Naive B cell (primary cell): Measurements from ENCODE around the gene VIPR2. TPM values are rescaled to one million over a fixed set of nuclear protein-coding genes. Genes with fewer than 3 reads are reported as not detected.
"Not testable (repeated sequence)": the region's sequence is repeated elsewhere in the genome, so short reads cannot be mapped to it uniquely, and the experiment has no call there.

Experiments used
- ATAC-seq, 2 donors: fragments of 150-1000 bp; cut with Tn5 transposase; 2 replicates each; pipeline ENCODE4 v1.10.0; 2021; ENCODE audit warnings: low read depth in 2 of 2, mild to moderate bottlenecking in 2 of 2, moderate library complexity in 2 of 2
- DNase-seq: peaks from one replicate; pipeline ENCODE4 v3.0.0; 2022
- H3K27ac Mint-ChIP-seq, 6 donors: one replicate each; pipeline ENCODE4 v1.8.0; 2020 to 2022; ENCODE audit warnings: mild to moderate bottlenecking in 6 of 6, mixed read lengths in 6 of 6, moderate library complexity in 5 of 6, inconsistent platforms in 2 of 6
- H3K27me3 Mint-ChIP-seq, 3 donors: one replicate each; pipeline ENCODE4 v1.8.0; 2021 to 2022; ENCODE audit warnings: mixed read lengths in 3 of 3, mild to moderate bottlenecking in 1 of 3
- H3K36me3 Mint-ChIP-seq, 2 donors: one replicate each; pipeline ENCODE4 v1.8.0; 2020 to 2022; ENCODE audit warnings: mixed read lengths in 2 of 2, inconsistent platforms in 1 of 2, mild to moderate bottlenecking in 1 of 2
- H3K4me1 Mint-ChIP-seq, 3 donors: one replicate each; pipeline ENCODE4 v1.8.0; 2020 to 2022; ENCODE audit warnings: mixed read lengths in 3 of 3, inconsistent platforms in 1 of 3, mild to moderate bottlenecking in 1 of 3, moderate library complexity in 1 of 3
- H3K4me3 Mint-ChIP-seq, 8 donors: one replicate each; pipeline ENCODE4 v1.8.0; 2020 to 2022; ENCODE audit warnings: mild to moderate bottlenecking in 8 of 8, mixed read lengths in 8 of 8, moderate library complexity in 8 of 8, inconsistent platforms in 2 of 8
- H3K9me3 Mint-ChIP-seq, 7 donors: one replicate each; pipeline ENCODE4 v1.8.0; 2020 to 2022; ENCODE audit warnings: mixed read lengths in 7 of 7, mild to moderate bottlenecking in 5 of 7, inconsistent platforms in 2 of 7, moderate library complexity in 1 of 7
- polyA plus RNA-seq, 6 donors: library from polyadenylated mRNA; unstranded; fragments of 300-500 nt; fragmentation: Illumina TruSeq; gene quantifications; one replicate each; pipeline ENCODE4 v1.2.3, GENCODE V29; 2021; ENCODE audit warnings: low read depth in 6 of 6

VIPR2 gene
- polyA plus RNA-seq, 6 donors from 2014 or later, result not detected

DNA sequence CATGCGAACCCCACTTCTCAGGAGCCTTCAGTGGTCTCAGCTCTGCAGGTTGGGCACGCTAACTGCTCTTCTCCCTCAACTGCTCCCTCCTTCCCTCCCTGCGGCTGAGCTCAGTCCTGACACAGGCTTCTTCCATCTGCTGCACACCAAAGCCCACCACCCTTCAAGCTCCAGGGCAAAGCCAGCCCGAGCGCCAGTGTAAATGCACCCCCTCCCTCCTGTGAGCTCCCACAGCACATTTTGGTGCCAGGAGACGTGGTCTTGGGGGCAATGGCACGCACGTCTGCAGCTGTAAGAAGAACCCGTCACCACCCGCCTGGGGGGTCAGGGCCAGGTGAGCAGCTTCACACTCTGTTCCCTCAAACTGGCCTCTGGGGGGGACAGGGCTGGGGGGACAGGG is 15.9 kb downstream of the VIPR2 start:
- Mint-ChIP-seq H3K27ac (peak overlapping the region in 1 of 6 donors; percentile 48), H3K36me3 (no peaks in the 10 kb centered on the region), H3K9me3 (peaks cover 0 to 1% (median 0%) of the 10 kb centered on the region in 7 donors), H3K4me1 (peaks cover 0 to 3% (median 0%) of the 10 kb centered on the region in 3 donors), H3K4me3 (no peak overlapping the region), H3K27me3 (peaks cover 10 to 17% (median 15%) of the 10 kb centered on the region in 3 donors)
- ATAC-seq (no peak), DNase-seq (no peak)

DNA sequence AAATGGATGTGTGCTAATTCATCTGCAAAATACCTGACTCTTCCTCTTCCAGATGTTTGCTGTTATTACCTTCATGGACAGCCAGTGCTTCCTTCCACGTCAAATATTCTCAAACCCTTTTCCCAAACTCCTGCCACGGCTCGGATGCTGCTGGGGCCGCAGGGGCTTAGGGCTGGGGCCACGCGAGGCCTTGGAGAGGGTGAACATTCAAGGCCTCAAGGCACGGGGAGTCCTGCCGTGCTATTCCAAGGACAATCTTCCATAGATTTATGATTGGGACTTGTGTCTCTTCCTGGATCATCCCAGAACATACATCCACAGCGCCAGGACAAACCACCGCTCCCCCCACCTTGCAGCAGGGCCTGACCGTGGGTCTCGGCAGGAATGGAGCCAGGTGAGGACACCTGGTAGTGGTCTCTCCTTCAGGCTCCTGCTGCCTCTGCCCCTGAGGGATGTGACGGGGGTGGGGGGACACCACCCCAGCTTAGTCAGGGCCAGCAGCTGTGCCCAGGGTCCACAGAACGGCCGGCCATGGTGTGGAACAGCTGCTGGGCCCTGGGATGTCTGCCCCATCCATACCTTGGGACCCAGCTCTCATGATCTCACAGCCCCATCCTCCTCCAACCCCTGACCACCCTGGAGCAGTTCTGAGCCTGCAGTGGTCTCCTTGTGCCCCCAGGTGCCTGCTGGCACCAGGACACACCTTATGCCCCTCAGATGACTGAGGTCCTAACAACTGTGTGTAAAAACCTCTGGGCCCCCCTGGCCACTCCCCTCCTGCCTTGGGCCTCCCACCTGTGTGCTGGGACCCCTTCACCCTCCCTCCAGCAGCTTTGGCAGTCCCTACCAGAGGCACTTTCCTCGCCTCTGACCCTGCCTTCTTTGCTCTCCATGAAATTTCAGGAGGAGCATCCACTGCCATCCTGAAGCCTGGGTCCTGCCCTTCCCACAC is 16.7 kb downstream of the VIPR2 start:
- H3K27me3 Mint-ChIP-seq, result peaks cover 10 to 21% (median 17%) of the 10 kb centered on the region in 3 donors
- no peak overlapping the region for H3K4me3 Mint-ChIP-seq
- no peaks in the 10 kb centered on the region for H3K36me3 Mint-ChIP-seq
- H3K4me1 Mint-ChIP-seq, result peaks cover 0 to 3% (median 0%) of the 10 kb centered on the region in 3 donors
- peak overlapping the region in 1 of 6 donors; percentile 60 for H3K27ac Mint-ChIP-seq
- peaks cover 0 to 8% (median 0%) of the 10 kb centered on the region in 7 donors for H3K9me3 Mint-ChIP-seq
- DNase-seq (no peak), ATAC-seq (no peak)

DNA sequence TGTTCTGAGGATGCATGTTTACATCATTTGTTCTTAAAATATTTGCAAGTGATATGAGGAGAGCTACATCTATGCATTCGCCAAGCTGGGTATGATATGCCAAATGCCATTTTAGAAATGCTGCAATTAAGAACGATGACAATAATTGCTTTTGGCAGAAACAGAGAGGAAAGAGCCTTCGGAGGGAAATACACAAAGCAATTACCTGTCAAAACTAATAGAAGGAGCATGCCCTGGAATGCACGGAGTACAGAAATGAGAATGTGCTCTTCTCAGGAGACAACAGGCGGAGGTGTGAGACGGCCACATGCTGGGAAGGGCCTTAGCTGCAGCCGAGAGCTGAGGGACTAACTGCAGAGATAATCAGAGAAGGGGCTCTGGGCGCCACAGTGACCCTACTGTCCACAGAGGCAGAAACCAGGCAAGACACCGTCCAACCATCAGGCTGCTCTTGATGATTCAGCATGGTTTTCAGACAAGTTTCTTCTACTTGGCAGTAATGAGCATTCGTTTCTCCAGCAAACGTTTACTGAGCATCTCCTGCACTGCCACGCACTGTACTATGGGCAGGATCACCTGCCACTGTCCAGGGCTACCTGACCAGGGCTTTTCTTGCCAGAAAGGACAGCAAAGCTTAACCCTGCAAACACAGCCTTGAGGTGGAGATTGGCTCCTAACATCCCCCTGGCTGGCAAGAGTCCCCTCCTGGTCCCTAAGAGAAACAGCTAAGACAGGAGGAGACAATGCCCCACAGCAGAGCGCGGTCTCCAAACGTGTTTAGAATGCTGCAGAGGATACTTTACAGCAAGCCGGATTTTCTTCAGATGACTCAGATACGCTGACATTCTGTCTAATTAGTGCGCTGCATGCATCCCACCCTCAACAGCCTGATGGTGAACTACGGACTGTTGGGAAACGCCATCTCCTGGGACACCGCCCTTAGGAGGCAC is 18.1 kb downstream of the VIPR2 start:
- no peak overlapping the region for H3K4me3 Mint-ChIP-seq
- H3K36me3 Mint-ChIP-seq, result no peaks in the 10 kb centered on the region
- no peak for DNase-seq
- no peak overlapping the region for H3K27ac Mint-ChIP-seq
- H3K9me3 Mint-ChIP-seq, result peaks cover 0 to 8% (median 2%) of the 10 kb centered on the region in 7 donors
- H3K27me3 Mint-ChIP-seq, result peaks cover 10 to 21% (median 17%) of the 10 kb centered on the region in 3 donors
- H3K4me1 Mint-ChIP-seq, result peaks cover 0 to 3% (median 0%) of the 10 kb centered on the region in 3 donors
- no peak for ATAC-seq

DNA sequence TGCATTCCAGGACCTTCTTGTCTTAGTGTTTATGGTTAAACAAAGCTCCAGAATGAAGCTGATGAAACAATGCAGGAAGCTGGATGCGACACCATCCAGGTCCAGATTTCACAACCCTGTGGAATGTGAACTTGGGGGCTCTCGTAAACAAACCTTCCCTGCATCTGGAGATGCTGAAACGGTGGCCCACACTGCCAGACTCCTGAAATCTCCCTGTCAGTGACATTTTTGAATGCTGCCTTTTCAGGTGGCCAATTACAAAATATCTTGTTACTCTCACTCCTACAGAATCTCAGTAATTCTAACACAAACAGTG is 18.8 kb downstream of the VIPR2 start:
- Mint-ChIP-seq H3K27ac (no peak overlapping the region), H3K4me1 (peaks cover 0 to 3% (median 0%) of the 10 kb centered on the region in 3 donors)
- no peak for ATAC-seq

DNA sequence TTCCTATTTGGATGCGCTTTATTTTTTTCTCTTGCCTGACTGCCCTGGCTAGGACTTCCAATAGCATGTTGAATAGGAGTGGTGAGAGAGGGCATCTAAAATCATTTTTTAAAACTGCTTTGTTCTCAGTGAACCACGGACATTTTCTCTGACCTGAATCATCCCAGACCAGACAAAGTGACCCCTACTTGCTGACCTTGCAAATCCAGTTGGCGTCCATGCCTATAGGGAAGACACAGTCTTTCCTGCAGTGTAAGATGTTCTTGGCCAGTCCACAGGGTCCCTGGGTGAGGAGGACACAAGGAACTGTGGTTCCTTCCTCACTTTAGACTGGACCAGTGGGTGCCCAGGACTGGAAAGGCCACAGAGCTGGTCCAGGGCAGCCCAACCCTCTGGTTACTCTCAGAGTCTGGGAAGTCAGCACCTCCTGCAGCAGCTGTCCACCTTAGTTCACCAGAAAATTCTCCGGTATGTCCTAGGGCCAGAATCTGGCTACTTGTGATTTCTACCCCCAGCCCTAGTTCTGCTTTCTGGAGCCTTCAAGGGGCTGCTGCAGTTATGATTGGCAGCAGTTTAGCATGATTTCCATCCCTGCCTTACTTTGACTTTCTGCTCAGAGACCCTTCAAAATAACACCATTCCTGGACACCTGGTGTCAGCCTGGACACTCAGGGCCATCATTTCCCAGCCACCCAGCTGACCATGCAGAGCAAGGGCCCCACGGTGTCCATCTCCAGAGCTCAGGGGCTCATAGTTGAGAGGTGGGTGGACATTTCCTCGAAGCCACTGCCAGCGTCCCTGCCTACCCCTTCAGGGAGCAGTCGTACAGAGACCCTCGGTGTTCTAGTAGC is 19.3 kb downstream of the VIPR2 start:
- DNase-seq (no peak), ATAC-seq (no peak)
- Mint-ChIP-seq H3K9me3 (peaks cover 0 to 8% (median 4%) of the 10 kb centered on the region in 7 donors), H3K4me1 (peaks cover 0 to 3% (median 0%) of the 10 kb centered on the region in 3 donors), H3K36me3 (no peaks in the 10 kb centered on the region), H3K4me3 (no peak overlapping the region), H3K27me3 (peaks cover 10 to 17% (median 17%) of the 10 kb centered on the region in 3 donors), H3K27ac (no peak overlapping the region)

More for the DNA sequence above, 18.8 kb downstream of the VIPR2 start:
- Mint-ChIP-seq H3K36me3 (no peaks in the 10 kb centered on the region), H3K27me3 (peaks cover 10 to 17% (median 17%) of the 10 kb centered on the region in 3 donors), H3K9me3 (peaks cover 0 to 8% (median 4%) of the 10 kb centered on the region in 7 donors), H3K4me3 (no peak overlapping the region)
- no peak for DNase-seq

DNA sequence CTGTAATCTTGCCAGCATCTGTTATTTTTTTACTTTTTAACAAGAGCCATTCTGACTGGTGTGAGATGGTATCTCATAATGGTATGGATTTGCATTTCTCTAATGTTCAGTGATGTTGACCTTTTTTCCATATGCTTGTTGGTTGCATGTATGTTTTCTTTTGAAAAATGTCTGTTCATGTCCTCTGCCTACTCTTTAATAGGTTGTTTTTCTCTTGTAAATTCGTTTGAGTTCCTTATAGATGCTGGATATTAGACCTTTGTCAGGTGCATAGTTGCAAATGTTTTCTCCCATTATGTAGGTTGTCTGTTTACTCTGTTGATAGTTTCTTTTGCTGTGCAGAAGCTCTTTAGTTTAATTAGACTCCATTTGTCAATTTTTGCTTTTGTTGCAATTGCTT is 20.9 kb downstream of the VIPR2 start:
- not testable (repeated sequence) for ATAC-seq, H3K4me1 Mint-ChIP-seq, H3K27ac Mint-ChIP-seq, DNase-seq, H3K4me3 Mint-ChIP-seq, H3K9me3 Mint-ChIP-seq, H3K36me3 Mint-ChIP-seq
- H3K27me3 Mint-ChIP-seq, result peaks cover 16 to 17% (median 16%) of the 10 kb centered on the region in 3 donors

DNA sequence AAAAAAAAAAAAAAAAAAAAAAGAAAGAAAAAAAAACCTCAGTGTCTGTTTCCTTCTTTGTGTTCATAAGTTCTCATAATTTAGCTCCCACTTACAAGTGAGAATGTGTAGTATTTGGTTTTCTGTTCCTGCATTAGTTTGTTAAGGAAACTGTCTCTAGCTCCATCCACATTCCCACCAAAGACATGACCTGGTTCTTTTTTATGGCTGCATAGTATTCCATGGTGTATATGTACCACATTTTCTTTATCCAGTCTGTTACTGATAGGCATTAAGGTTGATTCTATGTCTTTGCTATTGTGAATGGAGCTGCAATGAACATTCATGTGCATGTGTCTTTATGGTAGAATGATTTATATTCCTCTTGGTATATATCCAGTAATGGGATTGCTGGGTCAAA is 21.4 kb downstream of the VIPR2 start:
- DNase-seq, H3K4me1 Mint-ChIP-seq, H3K9me3 Mint-ChIP-seq, H3K36me3 Mint-ChIP-seq, H3K27ac Mint-ChIP-seq, H3K4me3 Mint-ChIP-seq, ATAC-seq: not testable (repeated sequence)
- peaks cover 11 to 17% (median 11%) of the 10 kb centered on the region in 3 donors for H3K27me3 Mint-ChIP-seq

DNA sequence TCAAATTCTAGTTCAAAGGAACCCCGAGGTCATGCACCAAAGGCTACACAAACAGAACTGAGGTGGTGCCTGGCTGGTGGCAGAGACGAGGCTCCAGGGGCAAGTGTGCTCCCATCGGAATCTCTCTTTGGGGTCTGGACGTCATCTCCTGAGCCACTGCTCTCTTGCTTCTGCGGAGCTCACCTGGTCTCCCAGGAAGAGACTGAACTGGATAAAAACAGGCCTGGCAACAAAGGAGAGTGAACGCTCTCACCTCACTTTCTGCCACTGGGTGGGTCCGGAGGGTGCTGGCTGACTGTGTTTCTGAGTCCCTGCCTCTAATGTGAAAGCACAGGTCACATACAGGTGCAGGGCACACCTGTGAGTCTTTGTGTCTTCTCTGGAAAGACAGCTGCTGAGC is 22.4 kb downstream of the VIPR2 start:
- ATAC-seq (no peak), DNase-seq (no peak)
- Mint-ChIP-seq H3K4me1 (no peaks in the 10 kb centered on the region), H3K4me3 (no peak overlapping the region), H3K27me3 (peaks cover 7 to 13% (median 9%) of the 10 kb centered on the region in 3 donors), H3K27ac (no peak overlapping the region), H3K36me3 (no peaks in the 10 kb centered on the region), H3K9me3 (peaks cover 0 to 8% (median 4%) of the 10 kb centered on the region in 7 donors)

DNA sequence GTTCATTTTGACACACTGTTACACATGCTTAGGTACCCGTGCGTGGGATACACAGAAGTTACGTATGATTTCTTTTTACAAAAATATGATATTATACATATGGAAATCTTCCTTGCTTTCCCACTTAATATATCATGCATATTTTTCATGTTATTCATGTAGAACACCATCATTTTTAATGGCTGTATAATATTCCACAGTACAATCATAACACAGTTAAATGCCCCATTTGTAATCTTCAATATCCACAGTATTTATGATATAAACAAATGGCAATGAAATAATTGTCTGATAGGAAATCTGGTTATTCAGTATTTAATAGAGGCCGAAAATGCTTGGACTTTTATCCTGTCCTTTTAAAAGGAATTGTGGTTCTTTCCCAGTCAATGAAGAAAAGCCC is 23.2 kb downstream of the VIPR2 start:
- Mint-ChIP-seq H3K4me3 (no peak overlapping the region), H3K27ac (no peak overlapping the region), H3K36me3 (no peaks in the 10 kb centered on the region), H3K27me3 (peaks cover 6 to 13% (median 7%) of the 10 kb centered on the region in 3 donors), H3K4me1 (no peaks in the 10 kb centered on the region), H3K9me3 (peaks cover 0 to 8% (median 4%) of the 10 kb centered on the region in 7 donors)
- DNase-seq (no peak), ATAC-seq (no peak)

DNA sequence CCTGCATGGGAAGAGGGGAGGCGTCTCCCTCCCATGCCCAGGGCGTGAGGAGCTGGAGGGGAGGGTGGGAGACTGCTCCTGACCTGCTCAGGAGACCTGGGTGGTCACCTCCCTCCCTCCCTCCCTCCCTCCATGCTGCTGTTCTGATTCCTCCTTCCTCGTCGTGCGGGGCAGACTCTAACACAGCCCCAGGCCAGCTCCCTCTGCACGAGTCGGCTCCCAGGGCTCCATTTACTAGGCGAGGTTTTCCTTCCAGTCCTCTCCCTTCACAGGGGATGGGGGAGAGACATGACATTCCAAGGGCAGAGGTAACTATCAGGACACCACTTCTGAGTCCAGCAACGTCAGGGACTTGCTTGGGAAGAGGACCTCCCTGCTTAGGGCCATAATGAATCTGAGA is 23.6 kb downstream of the VIPR2 start:
- Mint-ChIP-seq H3K4me3 (no peak overlapping the region), H3K27ac (no peak overlapping the region), H3K27me3 (peaks cover 2 to 9% (median 7%) of the 10 kb centered on the region in 3 donors), H3K36me3 (no peaks in the 10 kb centered on the region), H3K9me3 (peaks cover 0 to 8% (median 4%) of the 10 kb centered on the region in 7 donors), H3K4me1 (no peaks in the 10 kb centered on the region)
- ATAC-seq (no peak), DNase-seq (no peak)

DNA sequence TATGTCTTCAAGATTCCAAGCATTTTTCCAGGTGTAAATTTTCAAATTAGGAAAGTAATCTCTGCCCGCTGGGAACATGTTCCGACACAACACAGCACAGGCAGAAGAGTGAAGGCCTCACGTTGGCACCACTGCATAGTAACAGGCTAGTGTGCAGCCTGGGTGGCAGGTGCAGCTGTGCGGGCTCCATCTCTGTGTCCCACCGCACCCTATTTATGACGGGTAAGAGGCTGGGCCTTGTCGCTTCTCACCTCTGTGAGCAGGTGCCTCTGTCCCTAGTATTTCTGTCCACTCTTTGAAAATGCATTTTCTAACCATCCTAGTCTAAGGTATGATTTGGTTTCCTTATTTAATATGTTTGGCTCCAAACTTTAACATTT is 24.1 kb downstream of the VIPR2 start:
- Mint-ChIP-seq H3K36me3 (no peaks in the 10 kb centered on the region), H3K27ac (peak overlapping the region in 1 of 6 donors; percentile 34), H3K27me3 (peaks cover 0 to 9% (median 7%) of the 10 kb centered on the region in 3 donors), H3K9me3 (peaks cover 0 to 8% (median 4%) of the 10 kb centered on the region in 7 donors), H3K4me3 (no peak overlapping the region), H3K4me1 (no peaks in the 10 kb centered on the region)
- ATAC-seq (no peak), DNase-seq (no peak)

DNA sequence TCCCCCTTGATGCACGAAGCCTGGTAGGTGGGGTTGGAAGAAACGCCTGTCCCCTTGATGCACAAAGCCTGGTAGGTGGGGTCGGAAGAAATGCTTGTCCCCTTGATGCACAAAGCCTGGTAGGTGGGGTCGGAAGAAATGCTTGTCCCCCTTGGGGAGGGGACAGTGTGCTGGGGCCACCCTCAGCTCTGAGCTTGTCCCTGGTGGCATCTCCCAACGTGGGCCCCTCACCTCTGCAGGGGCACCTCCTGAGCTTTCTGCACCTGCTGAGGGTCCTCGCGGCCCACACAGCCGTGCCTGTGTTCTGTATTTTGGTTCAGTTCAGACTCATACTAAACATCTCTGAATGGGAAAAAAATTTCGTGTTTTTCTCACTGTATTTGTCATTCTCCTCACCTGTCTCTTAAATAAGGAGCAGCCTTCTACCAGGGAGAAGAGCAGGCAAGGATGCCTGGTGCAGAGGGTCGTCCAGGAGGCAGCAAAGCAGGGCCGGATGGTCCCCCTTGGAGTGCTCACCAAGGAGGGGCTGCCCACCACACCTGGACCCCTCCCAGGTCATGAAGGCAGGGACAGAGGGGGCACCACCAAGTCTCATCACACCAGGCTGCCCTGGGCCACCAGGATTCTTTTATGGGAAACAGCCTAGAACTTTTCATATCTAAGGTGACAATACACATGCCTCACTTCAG is 24.7 kb downstream of the VIPR2 start:
- DNase-seq, result no peak
- Mint-ChIP-seq H3K36me3 (no peaks in the 10 kb centered on the region), H3K4me3 (no peak overlapping the region), H3K4me1 (no peaks in the 10 kb centered on the region), H3K27ac (no peak overlapping the region), H3K27me3 (peaks cover 0 to 11% (median 7%) of the 10 kb centered on the region in 3 donors), H3K9me3 (peaks cover 0 to 8% (median 4%) of the 10 kb centered on the region in 7 donors)
- ATAC-seq, result no peak
